RWPE1 (cell line): Measurements from ENCODE around the gene MAGED1.

Experiments used
- CTCF ChIA-PET: fragments of 350-600 bp; sonication (Branson Sonifier 250); formaldehyde crosslinking; extraction: SDS; loops from one replicate; lab custom pipeline; 2021; lab: Yijun Ruan, JAX
- POLR2A ChIA-PET: fragments of 400-600 bp; formaldehyde crosslinking; extraction: SDS; loops from one replicate; lab custom pipeline; 2020; ENCODE audit warnings: antibody characterized with exemption; ENCODE audit not compliant: low non-redundant PET; lab: Yijun Ruan, JAX
- DNase-seq: peaks from one replicate; pipeline ENCODE4 v3.0.0; 2012; ENCODE audit warnings: low spot score
- H3K27ac ChIP-seq: fragments of 450-650 bp; 2 replicates; pipeline ENCODE4 v1.5.1; 2017
- CTCF ChIP-seq: fragments of 450-650 bp; conservative IDR thresholded peaks from 2 replicates; pipeline ENCODE4 v1.5.1; 2017; ENCODE audit warnings: low read depth, mild to moderate bottlenecking

The MAGED1 gene

GRCh38 chrX:51905711-51906110 lies 12.3 kb downstream of the MAGED1 start:
- no peak overlapping the region for H3K27ac ChIP-seq
- ChIA-PET POLR2A (no interaction called here), CTCF (no interaction called here)
- TF ChIP-seq CTCF: no peak
- DNase-seq: no peak

- CTCF ChIA-PET: no interaction called here
Observed at GRCh38 chrX:51917604-51918003, 24.2 kb downstream of the MAGED1 start.

GRCh38 chrX:51922561-51922960 lies 29.1 kb downstream of the MAGED1 start:
- DNase-seq: no peak
- H3K27ac ChIP-seq: no peak overlapping the region
- no peak for TF ChIP-seq CTCF
- POLR2A ChIA-PET: no interaction called here
- CTCF ChIA-PET: no interaction called here

More at GRCh38 chrX:51917604-51918003, 24.2 kb downstream of the MAGED1 start:
- no peak overlapping the region for H3K27ac ChIP-seq
- POLR2A ChIA-PET: no interaction called here
- no peak for DNase-seq
- no peak for TF ChIP-seq CTCF

GRCh38 chrX:51931566-51932150 lies 38.2 kb downstream of the MAGED1 start:
- ChIA-PET POLR2A (no interaction called here), CTCF (no interaction called here)
- no peak for DNase-seq
- H3K27ac ChIP-seq: no peak overlapping the region
- TF ChIP-seq CTCF: no peak
